OCI-LY3 (cell line): Measurements from ENCODE around the gene TRPV2.

Experiments
- H2AFZ ChIP-seq: fragments of 200-600, 300-600 bp; shearing (Covaris generic); 2 replicates; pipeline ENCODE4 v1.6.0; 2014; ENCODE audit warnings: antibody characterized with exemption, low read depth, low read length
- H3K27ac ChIP-seq: fragments of 200-600, 300-600 bp; sonication (generic); 2 replicates; pipeline ENCODE4 v1.5.1; 2014; ENCODE audit warnings: mild to moderate bottlenecking, low read length, moderate library complexity, mixed read lengths
- H3K27me3 ChIP-seq: fragments of 200-600, 300-600 bp; sonication (generic); 2 replicates; pipeline ENCODE4 v1.6.1; 2014; ENCODE audit warnings: low read depth, low read length, mixed read lengths
- H3K36me3 ChIP-seq: fragments of 200-600, 300-600 bp; sonication (generic); replicated peaks from 2 replicates; pipeline ENCODE3; 2014; ENCODE audit warnings: low read depth, low read length, mixed read lengths
- H3K4me1 ChIP-seq: fragments of 300-600, 200-600 bp; sonication (generic); 2 replicates; pipeline ENCODE4 v1.6.1; 2014; ENCODE audit warnings: low read length, mixed read lengths
- H3K4me2 ChIP-seq: fragments of 200-600, 300-600 bp; sonication (generic); 2 replicates; pipeline ENCODE4 v1.6.1; 2014; ENCODE audit warnings: low read length, mixed read lengths
- H3K4me3 ChIP-seq: fragments of 300-600, 200-600 bp; sonication (generic); 2 replicates; pipeline ENCODE4 v1.5.1; 2014; ENCODE audit warnings: antibody characterized with exemption, mild to moderate bottlenecking, low read length, moderate library complexity
- H3K79me2 ChIP-seq: fragments of 300-600, 200-600 bp; shearing (Covaris generic); 2 replicates; pipeline ENCODE4 v1.6.1; 2014; ENCODE audit warnings: mild to moderate bottlenecking, low read length, mixed read lengths
- H3K9ac ChIP-seq: fragments of 300-600, 200-600 bp; shearing (Covaris generic); 2 replicates; pipeline ENCODE4 v1.6.0; 2014; ENCODE audit warnings: mild to moderate bottlenecking, low read length, moderate library complexity
- H3K9me3 ChIP-seq: fragments of 200-600, 300-600 bp; shearing (Covaris generic); 2 replicates; pipeline ENCODE4 v1.6.1; 2014; ENCODE audit warnings: low read length, mixed read lengths; ENCODE audit not compliant: insufficient read depth
- H4K20me1 ChIP-seq: fragments of 200-600, 300-600 bp; sonication (generic); 2 replicates; pipeline ENCODE4 v1.6.1; 2016; ENCODE audit warnings: low read length, mixed read lengths; ENCODE audit not compliant: insufficient read depth
- EZH2phosphoT487 ChIP-seq: fragments of 200-600 bp; shearing (Covaris generic); IDR thresholded peaks from 2 replicates; pipeline ENCODE4 v1.6.1; 2018; ENCODE audit warnings: antibody characterized with exemption, mixed run types, low read depth
- TF ChIP-seq, protein P1 (sequence below): fragments of 200-600, 300-600 bp; sonication (generic); IDR thresholded peaks from 2 replicates; pipeline ENCODE4 v1.5.1; 2014; ENCODE audit warnings: antibody characterized with exemption, low read length, low read depth

Gene TRPV2

DNA sequence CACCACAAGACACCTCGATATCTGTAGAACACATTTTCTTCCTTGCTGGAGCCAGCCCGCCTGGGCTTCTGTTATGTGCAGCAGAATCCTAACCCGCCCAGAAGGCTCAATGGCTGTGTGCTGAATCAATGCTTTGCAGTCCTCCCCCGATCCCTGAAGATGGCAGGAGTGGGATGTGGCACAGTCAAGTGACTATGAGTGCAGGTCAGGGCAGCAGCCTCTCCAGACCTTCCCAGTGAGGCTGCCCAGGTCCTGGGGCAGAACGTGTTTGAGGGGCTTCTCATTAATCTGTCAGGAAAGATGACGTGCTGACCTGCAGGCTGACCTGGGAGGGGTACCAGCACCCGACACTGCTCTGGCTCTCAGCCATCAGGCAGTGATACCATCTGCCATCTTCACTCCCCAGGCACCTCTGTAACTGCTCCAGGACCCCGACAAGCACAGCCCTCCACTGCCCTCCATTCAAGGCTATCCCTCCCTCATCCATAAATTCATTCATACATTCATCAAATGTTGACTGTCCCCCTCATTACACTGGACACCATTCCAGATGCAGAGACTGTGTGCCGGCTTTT, 41.5 kb downstream of the TRPV2 start:
- H3K27me3 ChIP-seq = no peaks in the 10 kb centered on the region
- H3K4me2 ChIP-seq = no peak overlapping the region
- H3K36me3 ChIP-seq = no peaks in the 10 kb centered on the region
- no peak overlapping the region for H3K27ac ChIP-seq
- H3K9me3 ChIP-seq = no peaks in the 10 kb centered on the region
- no peaks in the 10 kb centered on the region; the same call in 1 of the 2 replicates for H4K20me1 ChIP-seq
- no peak overlapping the region for H2AFZ ChIP-seq
- no peak for TF ChIP-seq EZH2phosphoT487
- TF ChIP-seq, protein P1, sequence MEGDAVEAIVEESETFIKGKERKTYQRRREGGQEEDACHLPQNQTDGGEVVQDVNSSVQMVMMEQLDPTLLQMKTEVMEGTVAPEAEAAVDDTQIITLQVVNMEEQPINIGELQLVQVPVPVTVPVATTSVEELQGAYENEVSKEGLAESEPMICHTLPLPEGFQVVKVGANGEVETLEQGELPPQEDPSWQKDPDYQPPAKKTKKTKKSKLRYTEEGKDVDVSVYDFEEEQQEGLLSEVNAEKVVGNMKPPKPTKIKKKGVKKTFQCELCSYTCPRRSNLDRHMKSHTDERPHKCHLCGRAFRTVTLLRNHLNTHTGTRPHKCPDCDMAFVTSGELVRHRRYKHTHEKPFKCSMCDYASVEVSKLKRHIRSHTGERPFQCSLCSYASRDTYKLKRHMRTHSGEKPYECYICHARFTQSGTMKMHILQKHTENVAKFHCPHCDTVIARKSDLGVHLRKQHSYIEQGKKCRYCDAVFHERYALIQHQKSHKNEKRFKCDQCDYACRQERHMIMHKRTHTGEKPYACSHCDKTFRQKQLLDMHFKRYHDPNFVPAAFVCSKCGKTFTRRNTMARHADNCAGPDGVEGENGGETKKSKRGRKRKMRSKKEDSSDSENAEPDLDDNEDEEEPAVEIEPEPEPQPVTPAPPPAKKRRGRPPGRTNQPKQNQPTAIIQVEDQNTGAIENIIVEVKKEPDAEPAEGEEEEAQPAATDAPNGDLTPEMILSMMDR = no peak
- H3K4me1 ChIP-seq = no peaks in the 10 kb centered on the region
- H3K4me3 ChIP-seq = no peak overlapping the region
- H3K79me2 ChIP-seq = no peaks in the 10 kb centered on the region
- H3K9ac ChIP-seq = no peak overlapping the region

DNA sequence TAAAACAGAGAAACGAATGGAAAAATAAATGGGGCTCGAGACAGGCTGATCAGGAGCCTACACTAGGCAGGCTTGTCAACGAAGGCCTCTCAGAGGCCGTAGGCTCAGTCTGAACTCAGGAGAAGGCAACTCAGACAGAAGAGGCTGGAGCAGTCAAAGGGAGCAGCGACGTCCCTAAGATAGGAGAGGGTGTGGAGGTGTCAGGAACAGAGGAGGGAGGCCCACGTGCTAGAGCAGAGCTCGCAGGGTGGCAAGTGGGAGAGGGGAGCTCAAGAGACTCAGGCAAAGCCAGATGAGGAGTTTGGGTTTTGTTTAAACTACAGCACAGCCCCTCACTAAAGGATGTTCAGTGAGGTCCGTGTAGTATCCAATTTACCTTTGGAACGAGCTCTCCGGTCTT, 43.9 kb downstream of the TRPV2 start:
- Histone ChIP-seq H4K20me1 (no peaks in the 10 kb centered on the region), H3K4me1 (no peaks in the 10 kb centered on the region), H3K36me3 (no peaks in the 10 kb centered on the region), H3K79me2 (no peaks in the 10 kb centered on the region), H3K27me3 (no peaks in the 10 kb centered on the region), H3K27ac (no peak overlapping the region), H2AFZ (no peak overlapping the region), H3K9ac (no peak overlapping the region), H3K4me2 (no peak overlapping the region), H3K4me3 (no peak overlapping the region), H3K9me3 (no peaks in the 10 kb centered on the region)
- TF ChIP-seq EZH2phosphoT487 = no peak
- TF ChIP-seq, protein P1 = no peak

DNA sequence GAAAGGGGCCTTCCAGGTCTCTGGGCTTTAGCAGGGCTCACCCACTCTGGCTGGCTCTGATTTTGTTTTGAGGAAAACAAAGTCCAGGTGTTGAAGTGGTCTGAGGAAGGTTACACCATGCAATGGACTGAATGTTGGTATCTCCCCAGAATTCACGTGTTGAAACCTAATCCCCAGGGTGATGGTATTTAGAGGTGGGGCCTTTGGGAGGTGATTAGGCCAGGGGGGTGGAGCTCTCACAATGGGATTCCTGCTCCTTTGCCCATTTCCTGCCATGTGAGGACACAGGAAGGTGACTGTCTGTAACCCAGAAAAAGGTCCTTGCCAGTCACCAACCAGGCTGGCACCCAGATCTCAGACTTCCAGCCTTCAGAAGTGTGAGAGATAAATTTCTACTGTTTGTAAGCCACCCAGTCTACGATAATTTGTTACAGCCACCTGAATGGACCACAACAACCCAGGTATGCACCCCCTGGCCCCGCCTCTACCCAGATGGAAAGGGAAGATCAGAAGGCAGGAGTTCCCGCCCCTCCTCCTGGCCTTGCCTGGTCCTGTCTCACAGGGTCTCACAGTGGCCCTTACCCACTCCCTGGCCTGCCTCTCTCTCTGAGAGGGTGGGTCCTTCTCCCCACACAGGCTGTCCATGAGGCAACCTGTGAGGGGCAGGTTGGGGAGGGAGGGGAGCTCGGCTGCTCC, 44.6 kb downstream of the TRPV2 start:
- Histone ChIP-seq H3K36me3 (no peaks in the 10 kb centered on the region), H3K4me1 (no peaks in the 10 kb centered on the region), H3K9ac (no peak overlapping the region), H3K4me2 (no peak overlapping the region), H3K4me3 (no peak overlapping the region), H3K27ac (no peak overlapping the region), H3K27me3 (no peaks in the 10 kb centered on the region), H3K9me3 (no peaks in the 10 kb centered on the region), H2AFZ (no peak overlapping the region), H3K79me2 (no peaks in the 10 kb centered on the region), H4K20me1 (no peaks in the 10 kb centered on the region)
- TF ChIP-seq EZH2phosphoT487 = no peak
- TF ChIP-seq, protein P1 = no peak

DNA sequence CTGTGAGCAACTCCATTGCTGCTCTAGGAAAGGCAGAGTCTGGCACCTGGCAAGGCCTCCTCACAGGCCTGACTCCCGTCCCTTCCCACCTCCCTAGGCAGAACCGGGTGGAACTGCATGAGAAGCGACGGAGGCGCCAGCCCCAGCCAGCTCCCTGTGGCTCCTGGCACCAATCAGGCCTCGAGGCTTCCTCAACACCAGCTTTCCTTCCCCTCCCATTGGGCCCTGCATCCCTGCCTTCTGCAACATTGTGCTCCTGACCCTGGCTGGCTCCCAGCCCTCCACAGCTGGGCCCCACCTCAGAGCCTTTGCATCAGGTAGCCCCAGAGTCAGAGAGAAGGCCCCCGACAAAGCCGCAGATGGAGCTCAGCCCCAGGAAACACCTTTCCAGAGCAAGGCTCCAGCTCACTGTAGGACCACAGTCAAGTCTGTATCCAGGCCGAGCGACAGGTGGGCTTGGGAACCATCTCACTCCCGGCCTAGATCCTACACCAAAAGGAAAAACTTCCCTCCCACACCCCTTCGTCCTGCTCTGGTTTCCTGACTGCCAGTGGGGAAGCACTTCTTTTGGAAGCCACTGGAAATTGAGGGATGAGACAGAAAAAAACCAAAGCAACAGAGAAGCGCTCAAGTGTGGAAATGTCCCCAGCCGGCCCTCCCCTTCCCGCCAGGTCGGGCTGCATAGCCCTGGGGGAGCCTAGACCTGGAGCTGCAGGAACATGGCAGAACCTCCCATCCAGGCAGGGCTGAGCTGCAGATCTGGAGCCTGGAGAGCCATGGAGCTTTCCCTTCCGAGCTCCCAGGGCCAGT, 45.6 kb downstream of the TRPV2 start:
- Histone ChIP-seq H3K36me3 (no peaks in the 10 kb centered on the region), H3K27ac (no peak overlapping the region), H3K9ac (no peak overlapping the region), H2AFZ (no peak overlapping the region), H3K27me3 (no peaks in the 10 kb centered on the region), H3K4me2 (no peak overlapping the region), H3K9me3 (no peaks in the 10 kb centered on the region), H3K4me3 (no peak overlapping the region), H4K20me1 (no peaks in the 10 kb centered on the region), H3K4me1 (no peaks in the 10 kb centered on the region), H3K79me2 (no peaks in the 10 kb centered on the region)
- no peak for TF ChIP-seq EZH2phosphoT487
- TF ChIP-seq, protein P1 = no peak
